CD1c-positive myeloid dendritic cell (primary cell): ENCODE data around the gene CENPQ.

ENCODE experiments used
- DNase-seq: peaks from one replicate; pipeline ENCODE4 v3.0.0-alpha.2; 2016; ENCODE audit errors: extremely low spot score

Gene CENPQ

DNA sequence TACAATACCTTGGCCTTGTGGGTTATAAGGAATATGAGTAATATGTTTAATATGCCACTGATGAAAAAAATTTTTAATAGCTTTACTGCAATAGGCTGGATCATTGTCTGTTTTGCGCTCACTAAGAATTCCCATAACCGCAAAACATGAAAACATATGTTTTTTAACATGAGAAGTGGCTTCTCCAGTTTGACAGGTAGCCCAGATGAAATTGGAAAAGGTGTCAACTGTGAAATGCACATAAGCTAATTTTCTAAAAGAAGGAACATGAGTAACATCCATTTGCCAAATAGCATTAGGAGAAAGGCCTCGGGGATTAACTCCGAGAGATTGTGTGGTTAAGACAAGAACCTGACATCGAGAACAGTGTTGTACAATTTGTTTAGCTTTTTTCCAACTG lies 41.5 kb downstream of the CENPQ start:
- no peak for DNase-seq

DNA sequence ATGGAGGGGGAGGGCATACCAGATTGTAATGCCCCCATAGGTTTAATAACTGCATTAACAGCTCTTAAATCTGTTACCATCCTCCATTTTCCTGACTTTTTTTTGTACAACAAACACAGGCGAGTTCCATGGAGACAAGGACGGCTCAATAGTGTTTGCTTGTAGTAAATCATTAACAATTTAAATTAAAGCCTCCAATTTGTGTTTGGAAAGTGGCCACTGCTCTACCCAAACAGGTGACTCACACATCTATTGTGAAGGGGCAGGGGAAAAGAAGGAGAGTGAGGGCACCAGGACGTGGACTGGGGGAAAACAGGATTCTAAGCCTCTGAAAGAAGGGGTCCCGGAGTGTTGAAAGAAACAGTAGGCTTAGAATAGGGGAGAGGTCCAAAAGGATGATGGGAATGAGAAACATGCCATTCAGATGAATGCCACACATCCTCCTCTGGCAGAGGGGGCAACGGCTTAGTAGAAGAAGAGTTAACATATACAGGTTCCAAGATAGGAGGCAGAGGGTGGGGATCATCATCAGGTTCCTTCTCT lies 43.5 kb downstream of the CENPQ start:
- no peak for DNase-seq

DNA sequence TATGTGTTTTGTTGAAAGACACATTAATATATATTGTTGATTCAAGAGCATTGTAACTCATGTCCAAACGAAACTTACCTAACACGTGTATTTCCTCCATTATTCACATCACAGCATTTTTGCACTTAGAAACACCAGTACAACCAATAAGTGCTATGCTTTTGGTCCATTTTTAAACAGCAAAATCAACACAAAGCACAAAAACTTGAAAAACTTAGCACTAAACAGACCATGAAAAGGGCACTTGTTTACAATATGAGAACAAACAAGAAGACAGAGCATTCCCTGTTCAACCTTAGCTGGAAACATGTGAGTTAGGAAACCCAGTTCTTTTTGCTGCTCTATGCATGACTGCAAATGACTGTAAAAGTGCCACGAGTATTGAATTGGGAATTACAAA lies 46.2 kb downstream of the CENPQ start:
- DNase-seq, result no peak

DNA sequence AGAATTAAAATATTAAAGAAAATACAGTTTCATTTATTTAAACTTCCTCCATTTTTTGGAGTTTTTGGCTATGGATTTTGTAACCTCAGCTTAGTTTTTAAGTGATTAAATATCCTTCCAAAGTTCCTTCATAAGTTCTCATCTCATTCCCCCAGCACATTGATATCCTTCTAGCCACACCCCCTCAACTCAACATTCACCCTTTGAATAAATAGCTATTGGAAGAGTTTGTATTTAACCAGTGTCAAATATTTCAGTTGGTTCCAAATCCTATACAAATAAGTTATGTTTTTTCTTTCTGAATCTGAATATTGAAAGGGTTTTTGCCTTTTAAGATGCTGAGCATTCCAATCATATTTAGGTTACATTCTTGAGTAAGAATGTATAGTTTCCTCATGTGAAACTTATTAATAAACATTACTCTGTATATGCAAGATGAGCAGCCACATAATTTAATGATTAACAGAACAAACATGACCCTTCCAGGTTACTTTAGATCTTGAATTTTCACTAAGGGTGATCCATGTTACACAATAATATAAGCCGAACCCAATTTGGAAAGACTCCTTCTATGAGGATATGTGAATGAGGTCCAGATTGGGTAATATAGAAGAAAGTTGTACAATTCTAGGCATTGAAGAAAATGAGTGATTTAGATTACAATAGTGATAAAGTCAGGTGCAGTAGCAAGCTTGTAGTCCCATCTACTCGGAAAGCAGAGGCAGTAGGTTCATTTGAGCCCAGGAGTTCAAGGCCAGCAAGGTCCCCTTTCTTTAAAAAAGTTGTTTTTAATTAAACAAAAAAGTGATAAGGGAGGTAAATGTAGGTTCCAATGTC lies 50.2 kb downstream of the CENPQ start:
- no peak for DNase-seq

DNA sequence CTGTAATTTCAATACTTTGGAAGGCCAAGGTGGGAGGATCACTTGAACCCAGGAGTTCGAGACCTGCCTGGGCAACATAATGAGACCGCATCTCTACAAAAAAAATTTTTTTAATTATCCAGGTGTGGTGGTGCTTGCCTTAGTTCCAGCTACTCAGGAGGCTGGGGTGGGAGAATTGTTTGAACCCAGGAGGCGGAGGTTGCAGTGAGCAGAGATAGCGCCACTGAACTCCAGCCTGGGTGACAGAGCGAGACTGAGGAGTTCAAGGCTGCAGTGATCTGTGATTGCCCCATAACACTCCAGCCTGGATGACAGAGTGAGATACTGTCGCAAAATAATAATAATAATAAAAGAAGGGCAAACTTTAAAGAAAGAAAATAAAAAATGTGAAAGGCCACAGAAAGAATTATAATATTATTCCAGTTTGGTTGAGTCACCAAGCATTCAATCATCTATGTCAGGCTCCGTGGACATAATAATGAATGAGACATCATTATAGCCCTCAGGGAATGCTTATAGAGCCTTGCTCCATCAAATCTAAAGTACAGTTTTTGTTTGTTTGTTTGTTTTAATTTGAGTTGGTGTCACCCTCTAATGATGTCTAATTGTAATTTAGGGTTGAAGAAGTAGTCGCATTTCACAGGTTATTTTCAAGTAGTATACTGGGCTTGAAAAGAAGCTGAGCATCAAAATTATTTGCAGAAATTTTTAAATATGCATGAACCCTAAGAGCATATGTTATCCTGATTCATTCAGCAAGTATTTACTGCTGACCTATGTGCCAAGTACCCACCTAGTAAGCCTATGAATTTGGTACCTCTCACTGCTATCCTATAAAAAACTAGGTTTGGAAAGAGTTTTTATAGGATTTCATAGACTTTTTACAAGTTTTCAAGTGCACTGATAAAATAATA lies 51.7 kb downstream of the CENPQ start:
- no peak for DNase-seq

DNA sequence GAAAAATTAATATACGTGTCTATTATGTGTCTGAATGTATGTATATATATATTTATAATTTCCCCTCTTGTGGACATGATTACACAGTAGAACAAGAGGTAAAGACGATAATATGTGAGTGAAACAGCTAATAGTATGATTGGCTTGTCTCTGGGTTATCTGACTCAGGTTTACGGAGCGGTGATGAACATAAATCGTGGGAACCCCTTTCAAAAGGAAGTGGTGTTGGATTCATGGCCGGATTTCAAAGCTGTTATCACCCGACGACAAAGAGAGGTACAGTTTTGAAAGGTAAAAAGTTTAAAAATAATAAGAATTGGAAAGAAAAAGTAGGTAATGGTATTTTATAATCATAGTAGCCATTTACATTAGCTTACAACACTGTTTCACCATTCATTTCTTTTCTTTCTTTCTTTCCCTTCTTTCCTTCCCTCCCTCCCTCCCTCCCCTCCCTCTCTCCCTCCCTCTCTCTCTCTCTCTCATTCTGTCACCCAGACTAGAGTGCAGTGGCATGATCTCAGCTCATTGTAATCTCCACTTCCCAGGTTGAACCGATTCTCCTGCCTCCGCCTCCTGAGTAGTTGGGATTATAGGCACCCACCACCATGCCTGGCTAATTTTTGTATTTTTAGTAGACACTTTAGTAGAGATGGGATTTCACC lies 52.4 kb downstream of the CENPQ start:
- no peak for DNase-seq

DNA sequence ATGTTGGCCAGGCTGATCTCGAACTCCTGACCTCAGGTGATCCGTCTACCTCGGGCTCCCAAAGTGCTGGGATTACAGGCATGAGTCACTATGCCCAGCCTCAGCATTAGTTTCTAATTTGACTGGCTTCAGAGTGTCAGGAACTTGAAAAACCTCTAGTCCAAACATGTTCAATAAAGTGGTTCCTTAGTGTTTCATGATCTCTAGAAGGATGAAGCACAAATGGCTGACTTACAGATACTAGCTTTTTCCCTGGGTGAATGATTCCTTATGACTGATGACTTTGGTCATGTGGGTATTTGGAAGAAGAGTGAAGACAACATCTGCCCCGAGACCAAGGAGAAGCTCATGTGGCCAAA lies 53.0 kb downstream of the CENPQ start:
- DNase-seq, result no peak

DNA sequence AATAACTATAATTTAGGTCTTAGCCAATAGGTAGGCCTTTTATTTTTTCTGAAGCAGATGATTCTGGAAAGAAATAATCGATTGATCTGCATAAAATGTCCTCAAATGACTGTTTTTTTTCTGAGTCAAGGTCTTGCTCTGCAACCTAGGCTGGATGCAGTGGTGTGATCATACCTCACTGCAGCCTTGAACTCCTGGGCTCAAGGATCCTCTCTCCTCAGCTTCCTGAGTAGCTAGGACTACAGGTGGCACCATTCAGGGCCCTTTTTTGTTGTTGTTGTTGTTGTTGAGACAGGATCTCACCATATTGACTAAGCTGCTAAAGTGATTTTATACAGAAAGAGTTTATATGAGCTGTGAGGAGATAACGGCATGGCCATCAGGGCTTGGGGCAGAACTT lies 54.7 kb downstream of the CENPQ start:
- DNase-seq, result no peak

DNA sequence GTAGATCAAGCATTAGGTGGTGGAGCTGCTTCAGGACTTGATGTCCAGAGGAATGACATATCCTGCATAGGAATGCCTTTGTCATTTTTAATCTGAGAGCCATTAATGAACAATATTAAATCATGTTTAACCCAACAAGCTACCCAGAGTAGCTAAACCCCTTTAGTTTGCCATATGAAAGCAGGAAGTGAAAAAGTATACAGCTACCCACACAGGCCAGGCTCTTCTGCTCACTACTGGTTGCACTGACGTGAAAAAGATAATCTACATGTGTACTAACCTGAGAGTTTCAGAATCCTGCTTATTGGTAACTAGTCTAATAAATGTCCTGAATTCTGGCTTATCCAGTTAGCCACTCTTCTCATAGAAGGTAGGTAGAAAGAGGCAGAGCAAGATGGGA lies 56.5 kb downstream of the CENPQ start:
- peak; percentile 14 for DNase-seq

DNA sequence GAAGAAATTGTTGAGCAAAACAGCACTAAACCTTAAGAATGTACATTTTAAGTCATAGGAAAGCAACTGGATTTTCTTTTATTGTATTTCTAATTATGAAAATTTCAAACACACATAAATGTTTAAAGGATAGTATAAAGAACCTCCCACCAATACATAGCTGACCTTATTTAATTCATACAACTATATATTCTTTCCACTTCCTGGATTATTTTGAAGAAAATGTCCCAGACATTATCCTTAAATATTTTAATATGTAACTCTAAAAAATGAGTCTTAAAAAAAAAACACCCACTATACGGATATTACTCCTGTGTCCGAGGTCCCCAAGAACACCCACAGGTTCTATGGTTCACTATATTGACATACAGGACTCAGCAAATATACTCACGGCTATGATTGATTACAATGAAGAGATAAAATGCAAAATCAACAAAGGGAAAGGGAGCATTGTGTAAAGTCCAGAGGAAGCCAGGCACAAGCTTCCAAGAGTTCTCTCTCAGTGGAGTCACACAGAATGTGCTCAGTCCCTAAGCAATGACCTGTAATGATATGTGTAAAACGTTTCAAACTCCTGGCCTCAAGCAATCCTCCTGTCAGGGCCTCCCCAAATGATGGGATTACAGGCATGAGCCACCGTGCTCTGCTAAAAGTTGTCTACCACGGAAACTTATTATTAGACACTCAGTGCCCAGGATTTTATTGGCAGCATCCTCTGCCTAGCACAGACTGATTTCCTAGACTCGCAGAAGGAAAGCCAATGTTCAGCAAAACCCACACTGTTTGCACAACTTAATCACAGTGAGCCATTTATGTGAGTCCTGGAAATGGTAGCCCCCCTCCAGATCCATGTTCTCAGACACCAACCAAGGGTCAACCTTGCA lies 59.8 kb downstream of the CENPQ start:
- DNase-seq, result no peak

DNA sequence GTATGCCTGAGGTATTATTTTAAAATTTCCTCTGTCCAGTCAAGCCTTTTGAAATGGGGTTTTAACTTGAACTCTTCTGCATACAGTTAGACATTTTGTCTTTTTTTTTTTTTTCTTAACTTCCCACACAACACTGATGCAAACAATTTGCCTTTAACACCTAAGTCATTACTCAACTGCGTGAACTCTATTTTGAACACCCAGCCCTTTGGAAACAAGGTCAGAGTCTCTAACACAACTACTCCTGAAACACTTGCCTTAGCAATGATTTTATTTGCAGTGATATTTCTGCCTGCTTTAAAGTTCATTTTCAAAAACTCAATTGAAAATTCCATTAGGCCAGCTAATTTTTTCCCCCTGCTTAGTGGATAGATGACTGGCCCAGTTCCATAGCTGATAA lies 60.7 kb downstream of the CENPQ start:
- DNase-seq, result no peak

DNA sequence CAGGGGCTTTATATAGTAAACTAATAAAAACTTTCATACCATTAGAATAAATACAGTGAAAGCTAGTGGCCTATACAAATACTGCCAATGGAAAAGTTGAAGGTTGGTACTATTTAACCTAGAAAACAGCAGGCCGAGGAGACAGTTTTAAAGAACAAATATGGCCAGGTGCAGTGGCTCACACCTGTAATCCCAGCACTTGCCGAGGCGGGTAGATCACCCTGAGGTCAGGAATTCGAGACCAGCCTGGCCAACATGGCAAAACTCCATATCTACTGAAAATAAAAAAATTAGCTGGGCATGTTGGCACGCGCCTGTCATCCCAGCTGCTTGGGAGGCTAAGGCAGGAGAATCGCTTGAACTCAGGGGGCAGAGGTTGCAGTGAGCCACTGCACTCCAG lies 61.4 kb downstream of the CENPQ start:
- no peak for DNase-seq

DNA sequence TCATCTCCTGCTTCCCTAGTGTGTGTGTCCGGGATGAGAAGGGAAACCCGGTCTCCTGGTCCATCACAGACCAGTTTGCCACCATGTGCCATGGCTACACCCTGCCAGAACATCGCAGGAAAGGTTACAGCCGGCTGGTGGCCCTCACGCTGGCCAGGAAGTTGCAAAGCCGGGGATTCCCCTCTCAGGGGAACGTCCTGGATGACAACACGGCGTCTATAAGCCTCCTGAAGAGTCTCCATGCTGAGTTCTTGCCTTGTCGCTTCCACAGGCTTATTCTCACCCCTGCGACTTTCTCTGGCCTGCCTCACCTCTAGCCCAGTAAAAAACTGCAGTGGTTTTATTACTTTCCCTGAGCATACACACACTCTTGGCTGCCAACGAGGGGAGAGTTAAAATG lies 63.4 kb downstream of the CENPQ start:
- no peak for DNase-seq

DNA sequence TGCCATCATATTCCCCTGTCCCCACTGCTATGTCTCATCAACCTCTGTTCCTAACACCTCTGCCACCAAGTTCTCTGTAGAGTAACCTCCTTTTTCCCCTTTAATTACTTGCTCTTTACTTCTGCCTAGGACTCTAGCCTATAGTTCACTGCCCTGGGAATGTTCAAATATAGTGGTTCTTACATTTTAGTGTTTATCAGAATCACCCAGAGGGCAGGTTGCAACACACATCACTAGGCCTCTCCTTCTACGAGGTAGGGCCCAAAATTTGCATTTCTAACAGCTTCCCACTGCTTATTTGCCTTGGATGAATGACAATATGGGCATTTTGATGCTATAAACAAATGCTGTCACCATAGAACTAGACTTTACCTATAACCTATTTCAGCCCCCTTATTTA lies 64.2 kb downstream of the CENPQ start:
- DNase-seq, result no peak

DNA sequence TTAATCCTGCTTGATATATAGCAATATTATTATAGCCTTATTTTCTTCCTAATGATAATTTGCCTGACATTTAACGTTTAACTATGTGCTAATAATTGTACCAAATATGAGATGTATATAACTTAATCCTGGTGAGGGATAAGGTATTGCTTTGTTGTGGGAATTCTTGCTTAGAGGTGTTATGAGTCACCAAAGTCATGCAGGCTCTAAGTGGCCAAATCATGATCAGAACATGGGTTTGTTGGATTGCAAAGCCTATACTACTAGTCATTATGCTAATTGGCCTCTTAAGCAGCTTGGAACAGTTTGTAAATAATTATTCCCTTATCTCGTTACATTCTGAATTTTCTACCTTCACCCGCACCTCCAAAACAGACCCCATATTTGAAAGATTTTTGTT lies 65.4 kb downstream of the CENPQ start:
- DNase-seq, result no peak

DNA sequence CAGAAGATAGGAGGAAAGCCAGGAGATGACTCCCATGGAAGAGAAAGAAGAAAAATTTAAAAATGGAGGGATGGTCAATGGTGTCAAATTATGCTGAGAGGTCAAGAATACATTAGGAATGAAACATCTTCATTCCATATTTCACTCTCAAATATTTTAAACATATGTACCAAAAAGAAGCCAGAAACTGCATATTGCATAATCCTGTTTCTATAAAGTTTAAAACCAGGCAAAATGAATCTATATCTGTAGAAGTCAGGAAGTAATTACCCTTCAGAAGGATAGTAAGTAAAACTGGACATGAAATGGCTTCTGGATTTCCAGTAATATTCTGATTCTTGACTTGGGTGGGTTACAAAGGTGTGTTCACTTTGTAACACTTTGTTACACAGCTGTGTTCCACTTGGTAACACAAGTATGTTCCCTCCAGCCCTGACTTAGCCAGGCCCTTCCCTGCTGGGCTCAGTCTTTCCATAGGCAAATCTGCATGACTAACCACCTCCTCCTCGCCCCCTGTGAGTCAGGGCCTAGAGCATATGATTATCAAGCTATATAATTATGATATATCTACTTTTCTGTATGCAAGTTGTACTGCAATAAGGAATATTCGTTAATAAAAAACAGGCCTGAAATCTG lies 67.1 kb downstream of the CENPQ start:
- DNase-seq, result no peak

DNA sequence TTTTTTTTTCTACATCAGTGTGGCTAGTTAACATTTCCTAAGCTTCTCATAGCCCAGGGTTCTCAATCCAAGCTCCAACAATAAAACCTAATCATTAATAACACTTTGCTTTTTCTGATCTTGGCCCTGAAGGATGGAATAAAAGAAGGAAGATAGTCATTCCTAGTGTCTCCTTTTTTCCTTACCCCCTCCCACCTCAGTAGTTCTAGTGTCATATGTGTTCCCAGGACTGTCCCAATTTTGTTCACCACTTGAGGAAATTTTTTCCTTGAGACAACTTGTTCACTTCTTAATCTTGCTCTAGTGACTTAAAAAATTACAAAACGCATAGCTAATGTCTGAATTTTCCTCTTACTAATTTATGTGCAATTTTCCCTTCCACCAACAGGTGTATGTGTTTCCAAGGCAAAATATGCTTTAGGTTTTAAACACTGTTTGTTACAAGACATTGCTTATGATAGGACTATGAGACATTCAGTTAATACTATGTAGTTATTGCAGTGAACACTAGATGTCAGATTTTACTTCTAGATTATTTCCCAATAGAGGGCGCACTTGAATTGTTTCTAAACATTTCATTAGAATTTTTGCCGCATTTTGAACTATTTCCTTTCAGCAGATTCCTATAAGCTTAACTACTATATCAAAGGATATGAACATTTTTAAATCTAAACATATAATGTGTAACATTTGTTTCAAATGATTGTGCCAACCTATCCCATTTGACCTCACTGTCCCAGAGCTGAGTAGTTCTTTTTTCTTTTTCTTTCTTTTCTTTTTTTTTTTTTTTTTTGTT lies 68.8 kb downstream of the CENPQ start:
- DNase-seq, result peak; percentile 64

DNA sequence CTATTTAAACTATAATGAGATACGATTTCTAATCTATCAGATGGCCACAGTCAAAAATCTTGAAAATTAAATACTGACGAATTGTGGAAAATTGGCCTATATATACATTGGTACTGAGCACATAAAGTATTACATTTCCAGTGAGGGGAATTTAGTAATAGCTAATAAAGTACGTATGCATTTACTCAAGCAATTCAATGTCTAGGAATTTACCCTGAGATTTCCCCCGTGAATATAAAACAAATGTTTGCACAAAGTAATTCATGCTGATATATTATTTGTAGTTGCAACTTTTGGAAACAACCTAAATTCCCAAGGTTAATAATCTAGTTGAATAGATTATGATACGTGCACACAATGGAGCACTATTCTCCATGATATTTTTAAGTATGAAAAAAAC lies 72.6 kb downstream of the CENPQ start:
- DNase-seq, result no peak

DNA sequence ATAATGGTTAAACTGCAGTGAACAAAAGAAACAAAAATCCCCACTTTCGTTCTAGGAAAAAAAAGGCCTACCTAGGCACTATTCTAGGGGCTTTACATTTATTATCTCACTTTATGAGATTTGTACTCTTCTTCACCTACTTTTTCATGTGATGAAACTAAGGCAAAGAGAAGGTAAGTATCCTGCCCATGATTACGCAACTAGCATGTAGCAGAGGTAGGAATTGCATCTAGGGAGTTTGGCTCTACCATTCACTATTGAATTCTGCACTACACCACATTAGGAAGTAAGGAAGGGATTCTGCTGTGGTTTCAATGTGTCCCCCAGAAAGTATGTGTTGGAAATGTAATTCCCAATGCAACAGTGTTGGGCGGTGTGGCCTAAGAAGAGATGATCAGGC lies 75.9 kb downstream of the CENPQ start:
- no peak for DNase-seq

DNA sequence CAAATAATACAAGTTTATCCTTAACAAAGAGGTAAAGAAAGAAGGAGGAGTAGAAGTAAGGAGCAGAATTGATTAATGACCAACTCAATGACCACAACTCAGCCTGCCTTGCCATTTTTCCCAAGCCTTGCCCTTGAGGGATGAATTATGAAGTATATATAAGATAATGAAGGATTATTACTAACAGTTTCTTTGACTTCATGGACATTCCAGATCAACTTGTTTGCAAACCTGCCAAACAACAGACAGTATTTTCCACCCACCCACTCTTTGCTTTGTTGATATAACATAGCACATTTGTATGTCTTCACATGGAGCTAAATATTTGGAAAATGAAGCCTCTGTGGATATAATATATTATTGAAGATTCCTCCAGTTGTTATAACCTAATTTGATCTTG lies 77.4 kb downstream of the CENPQ start:
- DNase-seq, result no peak
